A673 (cell line): ENCODE measurements around the gene RARRES2. TPM values are rescaled to one million over a fixed set of nuclear protein-coding genes. Genes with fewer than 3 reads are reported as not detected.
"Not testable (repeated sequence)": the region's sequence is repeated elsewhere in the genome, so short reads cannot be mapped to it uniquely, and the experiment has no call there.

Experiments used
- BruUV-seq: library from RNA; stranded (reverse); fragments of 400-500 nt; replicated peaks from 2 replicates; lab custom pipeline; 2021; lab: Mats Ljungman, UMichigan
- CTCF ChIA-PET: fragments of 300-600 bp; sonication (Branson Sonifier 250); formaldehyde crosslinking; loops from one replicate; lab custom pipeline; 2022; ENCODE audit warnings: antibody characterized with exemption; lab: Charles Lee
- POLR2A ChIA-PET: fragments of 300-600 bp; sonication (Branson Sonifier 250); formaldehyde crosslinking; loops from one replicate; lab custom pipeline; 2022; ENCODE audit warnings: antibody characterized with exemption; ENCODE audit not compliant: low non-redundant PET; lab: Charles Lee
- DNase-seq: peaks from one replicate; pipeline ENCODE4 v3.0.0-alpha.2; 2015; ENCODE audit warnings: low spot score
- H3K27ac ChIP-seq: fragments of 200-600 bp; sonication (generic); 2 replicates; pipeline ENCODE4 v1.5.1; 2016; ENCODE audit warnings: mixed run types, low read depth, mild to moderate bottlenecking, mixed read lengths, antibody characterized with exemption, low read length; ENCODE audit not compliant: poor library complexity, severe bottlenecking
- H3K27me3 ChIP-seq: fragments of 200-600 bp; sonication (generic); replicated peaks from 2 replicates; pipeline ENCODE4 v1.6.1; 2017; ENCODE audit warnings: mixed run types, low read depth, mild to moderate bottlenecking, mixed read lengths, antibody characterized with exemption, low read length; ENCODE audit not compliant: insufficient read depth, poor library complexity
- H3K36me3 ChIP-seq: fragments of 200-600 bp; sonication (generic); 2 replicates; pipeline ENCODE4 v1.6.1; 2016; ENCODE audit warnings: mixed run types, mild to moderate bottlenecking, mixed read lengths, antibody characterized with exemption, low read length; ENCODE audit not compliant: insufficient read depth, poor library complexity, severe bottlenecking
- H3K4me1 ChIP-seq: fragments of 200-600 bp; sonication (generic); 2 replicates; pipeline ENCODE4 v1.6.1; 2017; ENCODE audit warnings: mixed run types, mild to moderate bottlenecking, mixed read lengths, antibody characterized with exemption, low read length; ENCODE audit not compliant: insufficient read depth, poor library complexity, severe bottlenecking
- H3K4me3 ChIP-seq: fragments of 200-600 bp; sonication (generic); 2 replicates; pipeline ENCODE4 v1.5.1; 2016; ENCODE audit warnings: low read depth, mixed run types, mild to moderate bottlenecking, mixed read lengths, low read length; ENCODE audit not compliant: poor library complexity, severe bottlenecking
- H3K9me3 ChIP-seq: fragments of 200-600 bp; sonication (generic); 2 replicates; pipeline ENCODE4 v1.6.1; 2016; ENCODE audit warnings: mixed run types, low read depth, mild to moderate bottlenecking, mixed read lengths, antibody characterized with exemption, low read length; ENCODE audit not compliant: poor library complexity, severe bottlenecking
- CTCF ChIP-seq: fragments of 300-800, 200-600 bp; sonication (generic); conservative IDR thresholded peaks from 2 replicates; pipeline ENCODE4 v1.5.1; 2017; ENCODE audit warnings: low read depth, mild to moderate bottlenecking, antibody characterized with exemption, low read length, moderate library complexity, mixed read lengths
- EZH2 ChIP-seq: fragments of 200-600 bp; sonication (generic); IDR thresholded peaks from 2 replicates; pipeline ENCODE4 v1.6.1; 2017; ENCODE audit warnings: borderline replicate concordance, low read depth, mild to moderate bottlenecking, mixed read lengths, antibody characterized with exemption, low read length; ENCODE audit not compliant: poor library complexity, severe bottlenecking
- intact Hi-C: fragments of 100-400 bp; cut with micrococcal nuclease; formaldehyde crosslinking; loops from one replicate; pipeline ENCODE4 v1.10.0; 2022; ENCODE audit not compliant: unreplicated experiment
- total RNA-seq: library from RNA; stranded (reverse); gene quantifications from 2 replicates; pipeline ENCODE4 v1.2.3, GENCODE V29; 2021

The RARRES2 gene
- total RNA-seq, 1 experiment from 2014 or later: not detected

GRCh38 chr7:150388709-150389531 lies 47.5 kb upstream of the RARRES2 start:
- Histone ChIP-seq H3K4me3 (no peak overlapping the region), H3K36me3 (peaks cover 7% of the 10 kb centered on the region), H3K27me3 (no peaks in the 10 kb centered on the region), H3K4me1 (peaks cover 2% of the 10 kb centered on the region), H3K27ac (no peak overlapping the region), H3K9me3 (no peaks in the 10 kb centered on the region)
- intact Hi-C loops: no loop called here
- DNase-seq: no peak
- no TSS peak for BruUV-seq
- no peak for TF ChIP-seq EZH2
- 0 out of 2 replicates have a peak, but pooled peaks have one; percentile 27 for TF ChIP-seq CTCF
- POLR2A ChIA-PET: no interaction called here
- CTCF ChIA-PET: no interaction called here

- no peaks in the 10 kb centered on the region for H3K27me3 ChIP-seq
- no peak for DNase-seq
- no peak overlapping the region for H3K4me3 ChIP-seq
- H3K4me1 ChIP-seq: peaks cover 8% of the 10 kb centered on the region
- ChIA-PET POLR2A (no interaction called here), CTCF (no interaction called here)
- H3K9me3 ChIP-seq: no peaks in the 10 kb centered on the region
- peaks cover 7% of the 10 kb centered on the region for H3K36me3 ChIP-seq
- H3K27ac ChIP-seq: no peak overlapping the region
- intact Hi-C loops: no loop called here
- no TSS peak for BruUV-seq
- TF ChIP-seq CTCF (no peak), EZH2 (no peak)
Measured at GRCh38 chr7:150388306-150388705, 46.9 kb upstream of the RARRES2 start.

- DNase-seq, POLR2A ChIA-PET, CTCF ChIA-PET, H3K4me3 ChIP-seq, H3K9me3 ChIP-seq, H3K27ac ChIP-seq, H3K27me3 ChIP-seq, BruUV-seq, intact Hi-C loops: not testable (repeated sequence)
- H3K4me1 ChIP-seq: peaks cover 11% of the 10 kb centered on the region
- H3K36me3 ChIP-seq: peaks cover 12% of the 10 kb centered on the region
Measured at GRCh38 chr7:150385884-150386283, 44.5 kb upstream of the RARRES2 start.

GRCh38 chr7:150385302-150385723 lies 43.9 kb upstream of the RARRES2 start:
- H3K36me3 ChIP-seq: peaks cover 10% of the 10 kb centered on the region
- H3K27ac ChIP-seq: no peak overlapping the region
- no peaks in the 10 kb centered on the region for H3K9me3 ChIP-seq
- DNase-seq: no peak
- intact Hi-C loops: no loop called here
- ChIA-PET POLR2A (no interaction called here), CTCF (no interaction called here)
- BruUV-seq: no TSS peak
- no peak overlapping the region for H3K4me3 ChIP-seq
- no peak for TF ChIP-seq CTCF
- no peak for TF ChIP-seq EZH2
- no peaks in the 10 kb centered on the region for H3K27me3 ChIP-seq
- peaks cover 11% of the 10 kb centered on the region for H3K4me1 ChIP-seq
